C4-2B (cell line): ENCODE results near the gene ARAP2.

Experiments
- ZFX ChIP-seq: fragments of 450-650 bp; IDR thresholded peaks from 2 replicates; pipeline ENCODE4 v1.6.1; 2017
- TF ChIP-seq, protein P1 (sequence below): fragments of 450-650 bp; conservative IDR thresholded peaks from 2 replicates; pipeline ENCODE4 v1.5.1; 2017; ENCODE audit warnings: mild to moderate bottlenecking

- TF ChIP-seq, protein P1, sequence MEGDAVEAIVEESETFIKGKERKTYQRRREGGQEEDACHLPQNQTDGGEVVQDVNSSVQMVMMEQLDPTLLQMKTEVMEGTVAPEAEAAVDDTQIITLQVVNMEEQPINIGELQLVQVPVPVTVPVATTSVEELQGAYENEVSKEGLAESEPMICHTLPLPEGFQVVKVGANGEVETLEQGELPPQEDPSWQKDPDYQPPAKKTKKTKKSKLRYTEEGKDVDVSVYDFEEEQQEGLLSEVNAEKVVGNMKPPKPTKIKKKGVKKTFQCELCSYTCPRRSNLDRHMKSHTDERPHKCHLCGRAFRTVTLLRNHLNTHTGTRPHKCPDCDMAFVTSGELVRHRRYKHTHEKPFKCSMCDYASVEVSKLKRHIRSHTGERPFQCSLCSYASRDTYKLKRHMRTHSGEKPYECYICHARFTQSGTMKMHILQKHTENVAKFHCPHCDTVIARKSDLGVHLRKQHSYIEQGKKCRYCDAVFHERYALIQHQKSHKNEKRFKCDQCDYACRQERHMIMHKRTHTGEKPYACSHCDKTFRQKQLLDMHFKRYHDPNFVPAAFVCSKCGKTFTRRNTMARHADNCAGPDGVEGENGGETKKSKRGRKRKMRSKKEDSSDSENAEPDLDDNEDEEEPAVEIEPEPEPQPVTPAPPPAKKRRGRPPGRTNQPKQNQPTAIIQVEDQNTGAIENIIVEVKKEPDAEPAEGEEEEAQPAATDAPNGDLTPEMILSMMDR = no peak
- TF ChIP-seq ZFX = no peak
These were observed 133.1 kb downstream of the ARAP2 start for GRCh38 chr4:36111172-36111571.
